Activated T-helper 2 cell treated with anti-CD3 and anti-CD28 coated beads, Interferon-gamma antibody, Interleukin-2, Interleukin-4, amounts not matched to agents 10 μg/mL and 5 μg/mL and 100 μg/mL, durations not matched to agents 14 hours and 24 hours and 36 hours (primary cell): ENCODE data around the gene PSPN. TPM values are rescaled to one million over a fixed set of nuclear protein-coding genes. Genes with fewer than 3 reads are reported as not detected.
"Not testable (repeated sequence)": the region's sequence is repeated elsewhere in the genome, so short reads cannot be mapped to it uniquely, and the experiment has no call there.

Experiments
- DNase-seq: peaks from one replicate; pipeline ENCODE4 v3.0.0; 2021; ENCODE audit warnings: low spot score
- H3K27ac Mint-ChIP-seq: one replicate; pipeline ENCODE4 v1.8.0; 2021; ENCODE audit warnings: mixed read lengths
- H3K27me3 Mint-ChIP-seq: one replicate; pipeline ENCODE4 v1.8.0; 2021; ENCODE audit warnings: low read depth, mixed read lengths
- H3K36me3 Mint-ChIP-seq: one replicate; pipeline ENCODE4 v1.8.0; 2021; ENCODE audit warnings: low read depth, mixed read lengths
- H3K4me1 Mint-ChIP-seq: one replicate; pipeline ENCODE4 v1.8.0; 2021; ENCODE audit warnings: low read depth, mixed read lengths
- H3K4me3 Mint-ChIP-seq: one replicate; pipeline ENCODE4 v1.8.0; 2021; ENCODE audit warnings: low read depth, mild to moderate bottlenecking, moderate library complexity, mixed read lengths
- H3K9me3 Mint-ChIP-seq: one replicate; pipeline ENCODE4 v1.8.0; 2021; ENCODE audit warnings: mixed read lengths
- intact Hi-C: fragments of 100-400 bp; cut with micrococcal nuclease; formaldehyde crosslinking; loops from one replicate; pipeline ENCODE4 v1.15.1; 2023
- total RNA-seq: library from RNA; stranded (reverse); gene quantifications from 2 replicates; pipeline ENCODE4 v1.2.3, GENCODE V29; 2022

The PSPN gene
- total RNA-seq, 1 donor from 2014 or later: 1.6 TPM

- no peaks in the 10 kb centered on the region for H3K9me3 Mint-ChIP-seq
- H3K4me3 Mint-ChIP-seq: no peak overlapping the region
- no peaks in the 10 kb centered on the region for H3K4me1 Mint-ChIP-seq
- intact Hi-C loops: no loop called here
- H3K27me3 Mint-ChIP-seq: no peaks in the 10 kb centered on the region
- peaks cover 5% of the 10 kb centered on the region for H3K36me3 Mint-ChIP-seq
- no peak for DNase-seq
- no peak overlapping the region for H3K27ac Mint-ChIP-seq
Measured at GRCh38 chr19:6357174-6357573, 18.6 kb downstream of the PSPN start.

- H3K27me3 Mint-ChIP-seq, H3K36me3 Mint-ChIP-seq, intact Hi-C loops: not testable (repeated sequence)
Measured at GRCh38 chr19:6355321-6356040, 20.3 kb downstream of the PSPN start.

GRCh38 chr19:6354098-6354674 lies 21.5 kb downstream of the PSPN start:
- Mint-ChIP-seq H3K4me1 (no peaks in the 10 kb centered on the region), H3K4me3 (no peak overlapping the region), H3K9me3 (no peaks in the 10 kb centered on the region), H3K36me3 (no peaks in the 10 kb centered on the region), H3K27ac (no peak overlapping the region), H3K27me3 (no peaks in the 10 kb centered on the region)
- intact Hi-C loops: no loop called here
- no peak for DNase-seq

More at GRCh38 chr19:6355321-6356040, 20.3 kb downstream of the PSPN start:
- DNase-seq, H3K4me1 Mint-ChIP-seq, H3K27ac Mint-ChIP-seq, H3K4me3 Mint-ChIP-seq, H3K9me3 Mint-ChIP-seq: not testable (repeated sequence)

- H3K4me1 Mint-ChIP-seq: no peaks in the 10 kb centered on the region
- no peak for DNase-seq
- H3K9me3 Mint-ChIP-seq: no peaks in the 10 kb centered on the region
- H3K27me3 Mint-ChIP-seq: no peaks in the 10 kb centered on the region
- no peaks in the 10 kb centered on the region for H3K36me3 Mint-ChIP-seq
- H3K4me3 Mint-ChIP-seq: no peak overlapping the region
- H3K27ac Mint-ChIP-seq: no peak overlapping the region
- intact Hi-C loops: no loop called here
Measured at GRCh38 chr19:6352381-6353165, 23.2 kb downstream of the PSPN start.

- no peak overlapping the region for H3K27ac Mint-ChIP-seq
- H3K4me1 Mint-ChIP-seq: no peaks in the 10 kb centered on the region
- no peaks in the 10 kb centered on the region for H3K36me3 Mint-ChIP-seq
- no peak for DNase-seq
- H3K9me3 Mint-ChIP-seq: no peaks in the 10 kb centered on the region
- no peaks in the 10 kb centered on the region for H3K27me3 Mint-ChIP-seq
- H3K4me3 Mint-ChIP-seq: no peak overlapping the region
- intact Hi-C loops: no loop called here
Measured at GRCh38 chr19:6350688-6351087, 25.0 kb downstream of the PSPN start.

GRCh38 chr19:6349271-6349670 lies 26.5 kb downstream of the PSPN start:
- H3K36me3 Mint-ChIP-seq, H3K4me1 Mint-ChIP-seq, H3K27me3 Mint-ChIP-seq, H3K27ac Mint-ChIP-seq, intact Hi-C loops, DNase-seq, H3K9me3 Mint-ChIP-seq, H3K4me3 Mint-ChIP-seq: not testable (repeated sequence)

GRCh38 chr19:6343462-6343861 lies 32.3 kb downstream of the PSPN start:
- Mint-ChIP-seq H3K27me3 (no peaks in the 10 kb centered on the region), H3K9me3 (no peaks in the 10 kb centered on the region), H3K27ac (no peak overlapping the region), H3K36me3 (no peaks in the 10 kb centered on the region), H3K4me3 (no peak overlapping the region), H3K4me1 (peaks cover 1% of the 10 kb centered on the region)
- no peak for DNase-seq
- intact Hi-C loops: no loop called here

- Mint-ChIP-seq H3K36me3 (no peaks in the 10 kb centered on the region), H3K27me3 (no peaks in the 10 kb centered on the region), H3K27ac (no peak overlapping the region), H3K9me3 (no peaks in the 10 kb centered on the region), H3K4me1 (peaks cover 1% of the 10 kb centered on the region), H3K4me3 (no peak overlapping the region)
- intact Hi-C loops: no loop called here
- DNase-seq: no peak
Measured at GRCh38 chr19:6340493-6341201, 35.1 kb downstream of the PSPN start.

- Mint-ChIP-seq H3K4me3 (no peak overlapping the region), H3K36me3 (no peaks in the 10 kb centered on the region), H3K9me3 (no peaks in the 10 kb centered on the region), H3K27me3 (no peaks in the 10 kb centered on the region), H3K27ac (no peak overlapping the region), H3K4me1 (no peaks in the 10 kb centered on the region)
- DNase-seq: no peak
- intact Hi-C loops: no loop called here
Measured at GRCh38 chr19:6334490-6335285, 41.0 kb downstream of the PSPN start.

GRCh38 chr19:6333439-6333838 lies 42.3 kb downstream of the PSPN start, which contains the start of gene ACER1:
Gene ACER1 (minus strand): TSS chr19:6333612. CDS start chr19:6333551, 61 bp downstream.
- Mint-ChIP-seq H3K4me3 (no peak within 1 kb of the TSS), H3K27me3 (no peaks in the 10 kb centered on the region), H3K9me3 (no peaks in the 10 kb centered on the region), H3K4me1 (no peaks in the 10 kb centered on the region), H3K36me3 (no peaks in the 10 kb centered on the region), H3K27ac (no peak within 1 kb of the TSS)
- intact Hi-C loops: no loop called here
- DNase-seq: no peak

- no peaks in the 10 kb centered on the region for H3K27me3 Mint-ChIP-seq
- intact Hi-C loops: no loop called here
- H3K4me1 Mint-ChIP-seq: no peaks in the 10 kb centered on the region
- DNase-seq: no peak
- H3K36me3 Mint-ChIP-seq: no peaks in the 10 kb centered on the region
- no peak overlapping the region for H3K27ac Mint-ChIP-seq
- H3K4me3 Mint-ChIP-seq: no peak overlapping the region
- no peaks in the 10 kb centered on the region for H3K9me3 Mint-ChIP-seq
Measured at GRCh38 chr19:6326815-6327214, 48.9 kb downstream of the PSPN start.

GRCh38 chr19:6325614-6326013 lies 50.1 kb downstream of the PSPN start:
- no peaks in the 10 kb centered on the region for H3K9me3 Mint-ChIP-seq
- H3K4me3 Mint-ChIP-seq: no peak overlapping the region
- intact Hi-C loops: no loop called here
- DNase-seq: no peak
- H3K27ac Mint-ChIP-seq: no peak overlapping the region
- no peaks in the 10 kb centered on the region for H3K4me1 Mint-ChIP-seq
- no peaks in the 10 kb centered on the region for H3K36me3 Mint-ChIP-seq
- H3K27me3 Mint-ChIP-seq: no peaks in the 10 kb centered on the region
